HepG2 (cell line): ENCODE results near the gene HPS6. TPM values are rescaled to one million over a fixed set of nuclear protein-coding genes. Genes with fewer than 3 reads are reported as not detected.
A peak's percentile ranks its signal among the peaks of the same experiment; 100 is the strongest.

Source experiments
- CBX1 ChIP-seq: IDR thresholded peaks from one replicate; pipeline ENCODE4 v1.6.1; 2016; ENCODE audit warnings: antibody characterized with exemption, low read depth
- CEBPG ChIP-seq: IDR thresholded peaks from 2 replicates; pipeline ENCODE4 v1.6.1; 2016
- ELK4 ChIP-seq: sonication (generic); formaldehyde crosslinking; IDR thresholded peaks from 2 replicates; pipeline ENCODE4 v1.9.0; 2021; ENCODE audit warnings: missing genetic modification reagents, borderline replicate concordance
- EP300 ChIP-seq, 3 experiments: sonication (generic) in 1 of 3; formaldehyde crosslinking in 1 of 3; IDR thresholded peaks; 2 replicates each; pipeline versions ENCODE4 v1.5.1 to v1.6.1; 2011 to 2020; ENCODE audit warnings: low read depth in 2 of 3, low read length in 2 of 3, borderline replicate concordance in 1 of 3, improper control_type of control experiment in 1 of 3, mild to moderate bottlenecking in 1 of 3, missing genetic modification reagents in 1 of 3, moderate library complexity in 1 of 3
- ERF ChIP-seq: IDR thresholded peaks from 2 replicates; pipeline ENCODE4 v1.6.1; 2018; ENCODE audit warnings: missing biosample characterization, missing genetic modification reagents
- GRHL1 ChIP-seq: sonication (generic); formaldehyde crosslinking; conservative IDR thresholded peaks from 2 replicates; pipeline ENCODE4 v1.8.0; 2022; ENCODE audit warnings: missing genetic modification reagents
- KAT8 ChIP-seq: IDR thresholded peaks from 2 replicates; pipeline ENCODE4 v1.6.1; 2016; ENCODE audit warnings: missing genetic modification reagents, missing compliant biosample characterization
- KDM2A ChIP-seq: sonication (generic); formaldehyde crosslinking; IDR thresholded peaks from 2 replicates; pipeline ENCODE4 v1.4.0; 2020; ENCODE audit warnings: low read depth, missing genetic modification reagents, borderline replicate concordance
- MYC ChIP-seq: sonication (generic); formaldehyde crosslinking; IDR thresholded peaks from 2 replicates; pipeline ENCODE4 v1.9.0; 2021; ENCODE audit warnings: missing genetic modification reagents, borderline replicate concordance
- NFIB ChIP-seq: sonication (generic); formaldehyde crosslinking; IDR thresholded peaks from 2 replicates; pipeline ENCODE4 v1.9.0; 2021; ENCODE audit warnings: missing genetic modification reagents, mild to moderate bottlenecking, borderline replicate concordance
- NKX3-1 ChIP-seq: sonication (generic); formaldehyde crosslinking; IDR thresholded peaks from 2 replicates; pipeline ENCODE4 v1.5.0; 2020; ENCODE audit warnings: missing genetic modification reagents
- PRMT3 ChIP-seq: sonication (generic); formaldehyde crosslinking; IDR thresholded peaks from 2 replicates; pipeline ENCODE4 v1.8.1; 2022; ENCODE audit warnings: low read depth, mild to moderate bottlenecking, moderate library complexity, missing genetic modification reagents, borderline replicate concordance
- SP5 ChIP-seq: IDR thresholded peaks from 2 replicates; pipeline ENCODE4 v1.6.1; 2016; ENCODE audit warnings: low read depth, borderline replicate concordance
- ZBTB14 ChIP-seq: sonication (generic); formaldehyde crosslinking; IDR thresholded peaks from 2 replicates; pipeline ENCODE4 v1.4.0; 2020; ENCODE audit warnings: missing genetic modification reagents
- ZFP1 ChIP-seq: IDR thresholded peaks from 2 replicates; pipeline ENCODE4 v1.6.1; 2016
- ZFP41 ChIP-seq: sonication (generic); formaldehyde crosslinking; IDR thresholded peaks from 2 replicates; pipeline ENCODE4 v1.4.0; 2020; ENCODE audit warnings: mild to moderate bottlenecking, missing genetic modification reagents, borderline replicate concordance
- ZNF460 ChIP-seq: sonication (generic); formaldehyde crosslinking; IDR thresholded peaks from 2 replicates; pipeline ENCODE4 v1.5.1; 2020; ENCODE audit warnings: missing genetic modification reagents, mild to moderate bottlenecking, borderline replicate concordance
- ZNF543 ChIP-seq: sonication (generic); formaldehyde crosslinking; IDR thresholded peaks from 2 replicates; pipeline ENCODE4 v1.4.0; 2020; ENCODE audit warnings: mild to moderate bottlenecking, missing genetic modification reagents
- ZNF704 ChIP-seq: sonication (generic); formaldehyde crosslinking; IDR thresholded peaks from 2 replicates; pipeline ENCODE4 v1.8.1; 2023; ENCODE audit warnings: mild to moderate bottlenecking, inconsistent platforms, moderate library complexity, missing genetic modification reagents, borderline replicate concordance
- ZNF777 ChIP-seq: sonication (generic); formaldehyde crosslinking; IDR thresholded peaks from 2 replicates; pipeline ENCODE4 v1.4.0; 2020; ENCODE audit warnings: missing genetic modification reagents
- polyA plus RNA-seq, 8 experiments: library from polyadenylated mRNA; depleted of rRNA in 3 of 8; stranded (reverse) in 7 of 8; unstranded in 1 of 8; fragments of >200 nt; fragmentation: Illumina TruSeq in 4 of 8; extraction: Trizol in 4 of 8; gene quantifications; 2 replicates each; pipeline versions ENCODE4 v1.2.1 to v1.2.3, GENCODE V29; 2011 to 2016; ENCODE audit warnings: low read depth in 4 of 8, missing spikeins in 1 of 8, mixed read lengths in 1 of 8; ENCODE audit not compliant: insufficient read depth in 1 of 8
- total RNA-seq, 5 experiments: library from RNA; depleted of rRNA; stranded (reverse); fragments of >200 nt; fragmentation: Illumina TruSeq; extraction: Trizol; gene quantifications; 2 replicates each; pipeline ENCODE4 v1.2.3, GENCODE V29; 2016; ENCODE audit warnings: low read depth in 1 of 5
- TF ChIP-seq, protein P1 (sequence below): sonication (generic); formaldehyde crosslinking; IDR thresholded peaks from 2 replicates; pipeline ENCODE4 v1.5.0; 2020; ENCODE audit warnings: mild to moderate bottlenecking, missing genetic modification reagents

The HPS6 gene
- total and polyA plus RNA-seq, 2 of the 13 experiments (the other 11 are each of a cell fraction or from before 2014, with no cell fraction given) = 2.9 to 14.9 TPM

DNA sequence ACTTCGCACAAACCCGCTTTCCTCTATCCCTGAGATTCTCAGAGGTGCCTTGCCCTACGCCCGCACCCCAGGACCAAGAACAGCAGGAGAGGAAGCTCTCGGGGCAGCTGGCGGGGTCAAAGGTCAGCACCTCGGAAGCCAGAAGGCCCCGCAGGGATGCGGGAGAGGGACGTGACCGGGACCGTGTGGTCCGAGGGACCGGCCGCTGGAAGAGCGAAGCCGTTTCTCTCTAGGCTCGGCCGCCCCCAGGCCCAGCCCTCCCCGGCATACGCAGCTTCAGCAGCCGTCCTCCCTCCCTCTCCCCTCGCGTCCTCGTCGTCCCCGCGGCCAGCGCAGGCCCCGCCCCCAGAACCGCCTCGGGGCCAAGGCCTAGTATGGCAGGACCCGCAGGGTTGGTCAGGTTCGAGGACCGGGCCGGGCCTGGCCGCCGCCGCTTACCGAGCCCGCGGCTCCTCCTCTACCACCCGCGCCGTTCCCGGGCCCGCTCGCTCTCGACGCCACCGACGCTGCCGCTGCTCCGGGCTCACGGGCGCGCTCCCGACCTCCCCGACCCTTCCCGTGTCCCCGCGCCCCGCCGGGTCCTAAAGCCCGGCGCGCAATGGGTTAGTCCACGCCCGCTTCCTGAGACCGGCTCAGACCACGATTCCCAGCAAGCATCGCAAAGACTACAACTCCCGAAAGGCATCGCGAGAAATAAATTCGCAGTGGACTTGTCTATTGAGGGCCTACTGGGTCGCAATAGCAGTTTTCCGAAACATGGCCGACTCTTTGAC lies 9.3 kb upstream of the HPS6 start, which contains the start of gene ARMH3 (continued):
- TF ChIP-seq GRHL1 (CRISPR knock-in tag) = no peak
- TF ChIP-seq ZBTB14 (CRISPR knock-in tag) = peak; percentile 100
- peak; percentile 40; the same call in 1 of the 2 replicates for TF ChIP-seq CEBPG (CRISPR knock-in tag)
- peak; percentile 88 for TF ChIP-seq ZNF777 (CRISPR knock-in tag)
- TF ChIP-seq NFIB = no peak
- 0 out of 4 replicates have a peak, but pooled peaks of 1 of the 2 experiments have one; percentile 15 for TF ChIP-seq EP300 (IDR thresholded peaks at IDR 0.05; ENCODE audit: low read depth in 2 of 2, low read length in 2 of 2)
- TF ChIP-seq EP300 (CRISPR knock-in tag; IDR thresholded peaks at IDR 0.05; ENCODE audit: borderline replicate concordance) = 0 out of 2 replicates have a peak, but pooled peaks have one; percentile 18
- TF ChIP-seq, protein P1, sequence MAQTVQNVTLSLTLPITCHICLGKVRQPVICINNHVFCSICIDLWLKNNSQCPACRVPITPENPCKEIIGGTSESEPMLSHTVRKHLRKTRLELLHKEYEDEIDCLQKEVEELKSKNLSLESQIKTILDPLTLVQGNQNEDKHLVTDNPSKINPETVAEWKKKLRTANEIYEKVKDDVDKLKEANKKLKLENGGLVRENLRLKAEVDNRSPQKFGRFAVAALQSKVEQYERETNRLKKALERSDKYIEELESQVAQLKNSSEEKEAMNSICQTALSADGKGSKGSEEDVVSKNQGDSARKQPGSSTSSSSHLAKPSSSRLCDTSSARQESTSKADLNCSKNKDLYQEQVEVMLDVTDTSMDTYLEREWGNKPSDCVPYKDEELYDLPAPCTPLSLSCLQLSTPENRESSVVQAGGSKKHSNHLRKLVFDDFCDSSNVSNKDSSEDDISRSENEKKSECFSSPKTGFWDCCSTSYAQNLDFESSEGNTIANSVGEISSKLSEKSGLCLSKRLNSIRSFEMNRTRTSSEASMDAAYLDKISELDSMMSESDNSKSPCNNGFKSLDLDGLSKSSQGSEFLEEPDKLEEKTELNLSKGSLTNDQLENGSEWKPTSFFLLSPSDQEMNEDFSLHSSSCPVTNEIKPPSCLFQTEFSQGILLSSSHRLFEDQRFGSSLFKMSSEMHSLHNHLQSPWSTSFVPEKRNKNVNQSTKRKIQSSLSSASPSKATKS (CRISPR knock-in tag) = no peak
- no peak; the same call in 1 of the 2 replicates for TF ChIP-seq ZNF460
- no peak for TF ChIP-seq CBX1
- peak; percentile 84 for TF ChIP-seq MYC (CRISPR knock-in tag)
- peak; percentile 97 for TF ChIP-seq ZNF704 (CRISPR knock-in tag)
- 0 out of 2 replicates have a peak, but pooled peaks have one; percentile 57 for TF ChIP-seq ELK4 (CRISPR knock-in tag)
- peak; percentile 84; the same call in 1 of the 2 replicates for TF ChIP-seq KDM2A (CRISPR knock-in tag)
- TF ChIP-seq ZNF543 (CRISPR knock-in tag) = peak; percentile 72; the same call in 1 of the 2 replicates
- TF ChIP-seq ZFP41 (CRISPR knock-in tag) = peak; percentile 81; the same call in 1 of the 2 replicates
- no peak for TF ChIP-seq ZFP1 (CRISPR knock-in tag)
- peak; percentile 54; the same call in 1 of the 2 replicates for TF ChIP-seq SP5 (CRISPR knock-in tag)
- peak; percentile 30; the same call in 1 of the 2 replicates for TF ChIP-seq ERF
- TF ChIP-seq PRMT3 (CRISPR knock-in tag) = 0 out of 2 replicates have a peak, but pooled peaks have one; percentile 57
- no peak; the same call in none of the 2 replicates for TF ChIP-seq KAT8 (CRISPR knock-in tag)
- peak; percentile 92 for TF ChIP-seq NKX3-1 (CRISPR knock-in tag)
